ENCODE data around the gene IQCH.

Gene IQCH

DNA sequence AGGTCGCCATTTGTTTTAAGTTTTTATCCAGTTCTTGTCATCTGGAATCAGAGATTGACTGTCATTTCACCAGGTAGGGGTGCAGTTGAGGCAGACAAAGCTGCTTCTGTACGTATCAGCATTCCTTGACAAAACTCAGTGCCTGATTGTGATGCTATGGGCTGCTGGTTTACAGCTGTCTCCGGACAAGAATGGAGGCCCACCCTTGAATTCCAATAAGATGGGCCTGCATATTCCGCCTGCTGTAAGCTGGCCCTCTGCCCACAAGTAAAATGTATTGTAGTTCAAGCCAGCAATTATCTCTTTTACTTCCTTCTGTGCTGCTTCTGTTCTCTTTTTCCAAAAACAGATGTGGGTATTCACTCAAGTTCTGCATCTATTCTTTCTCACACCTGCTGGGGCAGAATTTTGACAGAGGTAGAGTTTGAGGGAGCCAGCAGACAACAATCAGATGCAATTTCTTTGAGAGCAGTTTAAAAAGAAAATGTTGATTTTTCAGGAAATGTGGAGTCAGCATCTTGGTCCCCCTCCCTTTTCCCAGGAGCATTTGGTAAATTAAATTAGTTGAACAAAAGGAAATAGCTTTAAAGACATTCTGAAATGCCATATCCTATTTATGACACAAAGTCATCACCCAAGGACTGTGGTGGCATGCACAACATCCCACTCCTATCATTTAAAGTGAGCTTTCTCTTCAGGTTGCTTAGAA is 53.5 kb downstream of the IQCH start:
- no peak overlapping the region for H3K4me3 ChIP-seq (ENCODE audit: low read depth, low read length)
- no peak for TF ChIP-seq CTCF (IDR thresholded peaks at IDR 0.05; ENCODE audit: insufficient read depth, low read depth, low read length, missing control alignments)
- DNase-seq (ENCODE audit: low read depth): no peak

GRCh38 chr15:67311731-67312130 is 57.1 kb downstream of the IQCH start:
- H3K4me3 ChIP-seq (ENCODE audit: low read depth, low read length): no peak overlapping the region
- no peak for TF ChIP-seq CTCF (IDR thresholded peaks at IDR 0.05; ENCODE audit: insufficient read depth, low read depth, low read length, missing control alignments)
- DNase-seq (ENCODE audit: low read depth): no peak

GRCh38 chr15:67319961-67320360 is 65.4 kb downstream of the IQCH start:
- H3K4me3 ChIP-seq (ENCODE audit: low read depth, low read length): no peak overlapping the region
- TF ChIP-seq CTCF (IDR thresholded peaks at IDR 0.05; ENCODE audit: insufficient read depth, low read depth, low read length, missing control alignments): no peak

GRCh38 chr15:67321352-67321751 is 66.8 kb downstream of the IQCH start:
- H3K4me3 ChIP-seq (ENCODE audit: low read depth, low read length): no peak overlapping the region
- no peak for TF ChIP-seq CTCF (IDR thresholded peaks at IDR 0.05; ENCODE audit: insufficient read depth, low read depth, low read length, missing control alignments)
- no peak for DNase-seq (ENCODE audit: low read depth)

More at GRCh38 chr15:67319961-67320360, 65.4 kb downstream of the IQCH start:
- DNase-seq (ENCODE audit: low read depth): no peak

GRCh38 chr15:67322481-67322880 is 67.9 kb downstream of the IQCH start:
- no peak for TF ChIP-seq CTCF (IDR thresholded peaks at IDR 0.05; ENCODE audit: insufficient read depth, low read depth, low read length, missing control alignments)
- DNase-seq (ENCODE audit: low read depth): no peak
- no peak overlapping the region for H3K4me3 ChIP-seq (ENCODE audit: low read depth, low read length)

- TF ChIP-seq CTCF (IDR thresholded peaks at IDR 0.05; ENCODE audit: insufficient read depth, low read depth, low read length, missing control alignments): no peak
- H3K4me3 ChIP-seq (ENCODE audit: low read depth, low read length): no peak overlapping the region
- DNase-seq (ENCODE audit: low read depth): no peak
Observed at GRCh38 chr15:67327312-67327711, 72.7 kb downstream of the IQCH start.

DNA sequence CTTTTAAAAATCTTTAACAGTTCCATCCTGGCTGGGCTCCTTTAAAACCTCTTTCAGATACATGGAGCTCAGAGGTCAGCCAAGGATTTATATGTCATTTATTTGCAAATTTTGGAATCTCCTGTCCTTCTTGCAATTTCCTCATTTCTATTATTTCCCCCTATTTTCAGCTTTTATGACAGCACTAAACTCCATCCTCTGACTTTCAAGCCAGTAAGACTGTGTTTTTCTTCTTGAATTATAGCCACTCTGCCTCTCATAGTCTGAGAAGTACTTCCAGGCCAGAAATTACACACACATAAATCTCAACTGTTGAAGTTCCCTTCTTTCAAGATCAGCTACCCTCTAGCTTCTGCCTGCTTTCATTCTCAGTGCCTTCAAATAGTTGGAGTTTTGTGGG is 73.2 kb downstream of the IQCH start:
- no peak for DNase-seq (ENCODE audit: low read depth)
- no peak overlapping the region for H3K4me3 ChIP-seq (ENCODE audit: low read depth, low read length)
- TF ChIP-seq CTCF (IDR thresholded peaks at IDR 0.05; ENCODE audit: insufficient read depth, low read depth, low read length, missing control alignments): no peak

All from GM12865 (cell line).